CD4-positive, alpha-beta T cell treated with Interferon alpha-2 for 1 hour (primary cell): ENCODE results near the gene TFAP2E.

ENCODE experiments used
- DNase-seq, 2 donors: peaks; one replicate each; pipeline ENCODE4 v3.0.0-alpha.2; 2020 to 2022

Gene TFAP2E

DNA sequence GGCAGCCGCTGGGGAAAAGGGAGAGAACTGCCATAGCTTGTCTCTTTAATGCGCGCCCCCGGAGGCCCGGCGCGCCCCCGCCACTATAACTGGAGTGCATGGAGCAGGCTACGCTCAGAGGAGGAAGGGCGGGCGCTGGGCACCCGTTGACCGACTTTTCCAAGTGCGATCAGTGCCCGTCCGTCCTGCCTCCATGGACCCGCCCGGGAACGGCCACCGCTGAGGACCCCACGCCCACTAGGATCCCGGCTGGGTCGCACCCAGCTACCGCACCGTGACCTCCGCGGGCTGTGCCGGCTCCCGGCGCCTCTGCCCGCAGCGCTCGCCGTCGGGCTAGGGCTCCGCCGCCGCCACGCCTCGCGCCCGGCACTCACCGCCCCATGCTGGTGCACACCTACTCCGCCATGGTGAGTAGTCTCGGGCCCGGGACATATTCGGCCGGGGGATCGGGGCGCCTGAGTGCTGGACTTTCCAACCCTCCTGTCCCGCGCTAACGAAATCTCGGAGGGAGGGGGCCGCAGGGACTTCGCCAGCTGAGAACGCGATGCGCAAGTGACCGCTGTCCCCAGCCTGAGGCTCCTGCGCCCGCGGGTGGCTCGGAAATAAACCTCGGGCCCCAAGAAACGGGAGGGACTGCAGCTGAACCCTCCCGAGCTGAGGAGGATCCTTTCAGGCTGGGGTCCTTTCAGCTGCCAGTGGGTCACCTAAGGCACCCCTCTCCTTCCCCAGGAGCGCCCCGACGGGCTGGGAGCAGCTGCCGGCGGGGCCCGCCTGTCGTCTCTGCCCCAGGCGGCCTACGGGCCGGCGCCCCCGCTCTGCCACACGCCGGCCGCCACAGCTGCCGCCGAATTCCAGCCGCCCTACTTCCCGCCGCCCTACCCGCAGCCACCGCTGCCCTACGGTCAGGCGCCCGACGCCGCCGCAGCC is at the start of gene TFAP2E:
Gene TFAP2E (plus strand): TSS at position 117 of the 927 bp plus-strand sequence. CDS start 264 bp downstream, at position 381.
- DNase-seq: no peak

- no peak for DNase-seq
Measured at GRCh38 chr1:35524106-35524505, 49.0 kb upstream of the TFAP2E start.

DNA sequence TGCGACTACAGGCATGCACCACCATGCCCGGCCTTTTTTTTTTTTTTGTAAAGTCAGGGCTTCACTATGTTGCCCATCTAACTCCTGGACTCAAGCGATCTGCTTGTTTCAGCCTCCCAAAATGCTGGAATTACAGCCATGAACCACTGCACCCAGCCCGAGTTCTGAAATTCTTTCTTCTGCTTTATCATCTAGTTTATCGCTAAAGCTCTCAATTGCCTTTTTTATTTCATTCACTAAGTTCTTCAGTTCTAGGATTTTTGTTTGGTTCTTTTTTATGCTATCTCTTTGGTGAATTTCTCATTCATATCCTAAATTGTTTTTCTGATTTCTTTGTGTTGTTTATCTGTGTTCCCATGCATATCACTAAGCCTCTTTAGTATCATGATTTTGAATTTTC is 42.9 kb upstream of the TFAP2E start:
- no peak for DNase-seq

DNA sequence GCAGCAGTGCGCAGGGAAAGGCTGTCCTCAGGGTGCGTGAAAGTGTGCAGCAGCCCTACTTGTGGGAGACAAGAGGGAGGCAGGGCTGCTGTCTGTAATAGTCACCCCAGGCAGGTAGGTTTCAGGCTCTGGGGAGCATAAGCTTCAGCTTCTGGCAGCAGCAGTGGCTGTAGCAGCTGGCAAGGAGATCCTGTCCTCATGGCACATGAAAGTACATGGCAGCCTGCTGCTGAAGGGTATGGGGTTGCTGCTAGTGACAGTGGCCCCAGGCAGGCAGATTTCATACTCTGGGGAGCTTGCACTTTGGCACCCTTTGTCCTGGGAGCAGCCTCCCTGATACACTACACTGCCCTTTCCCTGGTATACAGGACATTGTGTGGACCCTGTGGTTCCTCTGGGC is 42.2 kb upstream of the TFAP2E start:
- no peak for DNase-seq

- no peak for DNase-seq
Measured at GRCh38 chr1:35531368-35531767, 41.7 kb upstream of the TFAP2E start.

- DNase-seq: no peak
Measured at GRCh38 chr1:35532497-35533223, 40.5 kb upstream of the TFAP2E start.

DNA sequence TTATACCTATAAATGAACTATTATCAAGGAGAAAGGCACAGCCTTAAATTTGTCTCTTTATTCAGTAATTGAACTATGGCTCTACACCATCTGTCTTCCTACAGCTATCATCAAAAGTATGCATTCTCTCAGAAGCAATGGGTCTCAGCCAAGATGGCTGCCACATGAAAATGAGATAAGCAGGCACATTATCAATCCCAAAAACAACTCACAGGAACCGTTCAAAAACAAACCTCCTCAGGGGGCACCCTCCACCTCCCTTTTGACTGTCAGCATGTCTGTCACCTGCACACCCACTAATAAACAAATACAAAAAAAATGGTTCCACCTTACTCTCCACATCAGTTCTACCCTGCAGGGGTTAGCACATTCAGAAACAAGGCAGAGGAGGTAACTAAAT is 39.5 kb upstream of the TFAP2E start:
- DNase-seq: no peak

GRCh38 chr1:35535243-35535642 is 37.9 kb upstream of the TFAP2E start:
- no peak for DNase-seq

GRCh38 chr1:35536556-35537162 is 36.5 kb upstream of the TFAP2E start:
- DNase-seq: no peak

GRCh38 chr1:35537806-35538205 is 35.3 kb upstream of the TFAP2E start:
- no peak for DNase-seq

- DNase-seq: peak; percentile 16 to 54
Measured at GRCh38 chr1:35539073-35539823, 33.9 kb upstream of the TFAP2E start.

GRCh38 chr1:35539824-35540261 is 33.3 kb upstream of the TFAP2E start:
- DNase-seq: no peak

DNA sequence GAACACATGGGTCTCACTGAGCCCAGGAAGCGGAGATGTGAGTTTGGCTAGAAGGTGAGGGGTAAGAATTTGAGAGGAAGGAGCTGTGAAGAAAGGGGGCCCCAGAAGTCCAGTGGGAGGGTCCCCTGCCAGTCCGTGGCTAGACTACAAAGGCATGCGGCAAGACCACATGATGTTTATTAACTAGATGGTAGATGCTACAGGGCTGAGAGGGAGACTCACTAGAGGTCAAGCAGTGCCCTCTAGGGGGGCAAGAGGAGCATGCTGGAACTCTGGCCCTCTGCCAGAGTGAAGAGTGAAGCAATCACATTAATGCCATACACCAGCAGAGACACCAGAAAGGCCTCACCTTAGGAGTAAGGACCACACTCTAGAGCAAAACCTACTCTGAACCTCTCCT is 28.1 kb upstream of the TFAP2E start:
- peak; percentile 63 to 73 for DNase-seq

- DNase-seq: no peak
Measured at GRCh38 chr1:35546614-35547013, 26.5 kb upstream of the TFAP2E start.

GRCh38 chr1:35553851-35554250 is 19.3 kb upstream of the TFAP2E start:
- DNase-seq: no peak

DNA sequence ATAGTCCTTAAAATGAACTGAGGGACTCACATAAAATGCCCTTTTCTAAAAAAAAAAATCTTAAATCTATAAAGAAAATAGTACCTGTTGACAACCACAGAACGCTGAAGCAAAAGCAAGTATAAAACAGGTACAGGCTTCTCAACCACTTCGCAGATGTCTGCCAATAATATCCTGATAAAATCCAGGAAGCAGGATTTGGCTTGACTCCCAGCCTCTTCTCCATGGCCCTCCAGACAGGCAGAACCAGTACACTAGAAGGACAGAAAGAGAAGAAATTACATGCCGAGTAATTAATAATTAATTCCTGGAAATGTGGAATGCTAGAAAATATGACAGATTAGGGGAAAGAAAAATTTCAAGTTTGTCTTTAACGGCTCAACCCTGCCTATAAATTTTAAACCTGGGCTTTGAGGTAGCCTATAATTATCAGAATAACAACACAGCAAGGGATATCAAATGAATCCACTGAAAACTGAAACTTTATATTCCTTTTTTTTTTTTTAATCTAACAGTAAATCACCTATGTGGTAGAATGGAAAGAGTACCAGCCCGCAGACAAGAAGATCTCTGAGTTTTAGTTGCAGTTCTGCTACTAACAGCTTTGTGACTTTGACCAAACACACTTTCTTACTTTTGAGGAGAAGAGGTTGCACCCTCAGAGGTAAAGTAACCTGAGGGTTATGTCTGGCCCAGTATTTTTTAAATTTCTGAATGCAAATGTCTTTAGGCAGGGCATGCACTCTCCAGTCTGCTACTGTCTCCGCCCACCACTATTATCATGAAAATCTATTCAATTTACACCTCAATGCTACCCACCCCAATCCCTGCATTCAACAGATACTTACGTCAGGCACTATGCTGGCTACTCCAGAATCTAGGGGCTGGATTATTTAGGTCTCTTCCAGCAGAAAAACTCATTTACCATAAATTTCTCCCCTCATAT is 18.6 kb upstream of the TFAP2E start:
- no peak for DNase-seq

DNA sequence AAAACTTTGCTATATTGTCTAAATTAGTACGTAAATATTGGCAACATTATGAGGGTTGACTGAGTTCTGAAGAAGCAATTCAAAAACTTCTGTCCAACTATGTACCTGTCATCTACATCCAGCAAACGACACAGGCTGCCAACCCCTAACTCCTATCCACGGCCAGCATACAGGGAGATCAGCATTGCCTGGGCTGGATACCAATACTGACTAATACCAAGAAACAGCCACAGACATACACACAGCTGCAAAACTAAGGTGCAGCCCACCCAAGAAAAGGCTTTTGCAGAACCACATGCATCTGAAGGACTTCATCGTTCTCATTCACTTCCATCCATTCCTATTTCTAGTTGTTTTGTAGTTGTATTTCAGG is 17.9 kb upstream of the TFAP2E start:
- DNase-seq: no peak

DNA sequence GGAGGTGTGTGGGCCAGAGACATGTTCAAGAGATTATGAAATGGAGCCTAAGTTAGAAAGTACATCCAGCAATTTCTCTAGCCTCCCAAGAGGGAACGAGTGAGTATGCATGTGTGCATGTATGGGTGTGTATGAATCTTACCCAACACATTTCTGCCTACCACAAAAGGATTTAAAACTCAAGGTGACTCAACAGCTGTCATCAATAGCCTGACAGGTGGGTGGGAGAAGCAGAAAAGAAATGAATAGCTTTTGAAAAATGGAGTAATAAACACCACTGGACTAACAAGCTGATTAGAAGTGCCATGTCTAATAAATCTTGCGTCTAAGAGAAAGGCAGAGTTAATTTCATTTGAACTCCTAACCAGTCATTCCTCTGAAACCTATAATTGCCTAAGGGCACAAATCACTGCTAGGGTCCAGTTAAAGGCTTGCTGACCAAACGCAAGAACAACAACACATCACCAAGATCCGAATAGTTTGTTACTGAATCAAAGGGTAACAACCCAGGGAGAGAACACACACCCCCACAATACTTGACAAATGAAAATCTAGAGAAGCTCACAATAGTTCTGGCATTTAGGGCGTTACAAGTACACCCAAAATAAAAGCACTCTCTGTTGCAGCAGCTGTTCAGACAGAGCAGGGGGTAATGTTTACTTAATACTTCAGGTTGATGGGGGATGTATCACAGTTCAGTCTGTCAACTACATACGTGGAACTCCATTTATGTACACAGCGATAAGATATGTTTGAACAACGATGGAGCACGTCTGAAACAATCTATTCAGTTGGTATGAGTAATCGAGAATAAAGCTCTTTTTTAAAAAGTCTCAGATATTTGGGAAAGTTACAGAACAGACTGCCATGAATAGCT is 17.3 kb upstream of the TFAP2E start:
- DNase-seq: no peak

DNA sequence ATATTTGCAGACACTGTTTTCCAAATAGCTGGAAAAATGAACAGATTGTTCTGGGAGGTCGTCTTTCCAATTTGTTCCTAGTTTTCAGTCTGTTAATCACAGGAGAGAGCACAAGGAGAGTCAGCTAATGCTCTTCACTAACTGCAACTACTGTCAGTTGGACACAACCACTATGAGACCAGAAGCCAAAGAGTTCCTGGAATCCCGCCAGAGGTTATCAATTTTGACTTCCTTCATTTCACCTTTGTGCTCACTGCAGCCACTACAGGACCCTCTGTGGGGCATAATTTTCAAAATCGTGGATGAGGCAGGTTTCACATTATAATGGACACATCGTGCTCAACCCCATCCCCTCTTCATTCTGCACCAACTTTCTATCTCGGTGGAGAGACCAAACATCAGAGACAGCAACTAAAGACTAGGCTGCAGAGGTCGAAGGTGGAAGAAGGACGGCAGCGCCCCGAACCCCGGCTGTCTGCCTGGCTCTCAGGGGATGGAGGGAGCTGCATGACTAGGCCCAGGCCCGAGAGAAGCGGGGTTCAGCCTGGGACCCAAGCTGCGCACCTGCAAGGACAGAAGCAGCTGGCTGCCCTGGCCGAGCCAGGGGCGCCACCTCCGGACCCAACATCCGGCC is 16.5 kb upstream of the TFAP2E start:
- DNase-seq: no peak

- no peak for DNase-seq
Measured at GRCh38 chr1:35557118-35557610, 15.9 kb upstream of the TFAP2E start, which contains the start of gene KIAA0319L. Gene KIAA0319L (minus strand): TSS chr1:35557403. CDS start chr1:35554491, 2,912 bp downstream.
